Measurements from ENCODE around the gene SGSM2. TPM values are rescaled to one million over a fixed set of nuclear protein-coding genes. Genes with fewer than 3 reads are reported as not detected.

The SGSM2 gene
- total and polyA plus RNA-seq, 2 of the 13 experiments (the other 11 are each of a cell fraction or from before 2014, with no cell fraction given): 30.4 to 51.3 TPM

GRCh38 chr17:2335726-2336214 lies 1.5 kb upstream of the SGSM2 start (continued):
- TF ChIP-seq, protein P1, sequence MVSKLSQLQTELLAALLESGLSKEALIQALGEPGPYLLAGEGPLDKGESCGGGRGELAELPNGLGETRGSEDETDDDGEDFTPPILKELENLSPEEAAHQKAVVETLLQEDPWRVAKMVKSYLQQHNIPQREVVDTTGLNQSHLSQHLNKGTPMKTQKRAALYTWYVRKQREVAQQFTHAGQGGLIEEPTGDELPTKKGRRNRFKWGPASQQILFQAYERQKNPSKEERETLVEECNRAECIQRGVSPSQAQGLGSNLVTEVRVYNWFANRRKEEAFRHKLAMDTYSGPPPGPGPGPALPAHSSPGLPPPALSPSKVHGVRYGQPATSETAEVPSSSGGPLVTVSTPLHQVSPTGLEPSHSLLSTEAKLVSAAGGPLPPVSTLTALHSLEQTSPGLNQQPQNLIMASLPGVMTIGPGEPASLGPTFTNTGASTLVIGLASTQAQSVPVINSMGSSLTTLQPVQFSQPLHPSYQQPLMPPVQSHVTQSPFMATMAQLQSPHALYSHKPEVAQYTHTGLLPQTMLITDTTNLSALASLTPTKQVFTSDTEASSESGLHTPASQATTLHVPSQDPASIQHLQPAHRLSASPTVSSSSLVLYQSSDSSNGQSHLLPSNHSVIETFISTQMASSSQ (IDR thresholded peaks at IDR 0.05; ENCODE audit: low read depth): no peak
- TF ChIP-seq, protein P1 (CRISPR knock-in tag; IDR thresholded peaks at IDR 0.05; ENCODE audit: borderline replicate concordance): 0 out of 2 replicates have a peak, but pooled peaks have one; percentile 2
- TF ChIP-seq TMF1 (CRISPR knock-in tag; IDR thresholded peaks at IDR 0.05; ENCODE audit: low read depth) (no peak), PBX2 (CRISPR knock-in tag; IDR thresholded peaks at IDR 0.05) (no peak), ZNF263 (CRISPR knock-in tag; IDR thresholded peaks at IDR 0.05) (no peak), ZNF558 (CRISPR knock-in tag; IDR thresholded peaks at IDR 0.05; ENCODE audit: borderline replicate concordance) (no peak), MYNN (CRISPR knock-in tag; IDR thresholded peaks at IDR 0.05; ENCODE audit: low read depth) (no peak), RBFOX2 (IDR thresholded peaks at IDR 0.05; ENCODE audit: low read depth, low read length) (no peak), HDAC2 (CRISPR knock-in tag; IDR thresholded peaks at IDR 0.05) (no peak), ZNF782 (CRISPR knock-in tag; IDR thresholded peaks at IDR 0.05; ENCODE audit: borderline replicate concordance) (0 out of 2 replicates have a peak, but pooled peaks have one; percentile 17), EZH2 (conservative IDR thresholded peaks at IDR 0.05; ENCODE audit: low read depth, low read length) (no peak), HDAC1 (CRISPR knock-in tag; IDR thresholded peaks at IDR 0.05) (no peak), TBX2 (CRISPR knock-in tag; IDR thresholded peaks at IDR 0.05; ENCODE audit: borderline replicate concordance) (no peak), ZNF704 (CRISPR knock-in tag; IDR thresholded peaks at IDR 0.05; ENCODE audit: borderline replicate concordance) (no peak), MBD4 (IDR thresholded peaks at IDR 0.05; ENCODE audit: borderline replicate concordance, low read length) (no peak), NBN (conservative IDR thresholded peaks at IDR 0.05) (no peak), ZNF674 (CRISPR knock-in tag; IDR thresholded peaks at IDR 0.05; ENCODE audit: low read depth) (no peak), FOSL2 (CRISPR knock-in tag; IDR thresholded peaks at IDR 0.05) (no peak)
- TF ChIP-seq, protein P2, sequence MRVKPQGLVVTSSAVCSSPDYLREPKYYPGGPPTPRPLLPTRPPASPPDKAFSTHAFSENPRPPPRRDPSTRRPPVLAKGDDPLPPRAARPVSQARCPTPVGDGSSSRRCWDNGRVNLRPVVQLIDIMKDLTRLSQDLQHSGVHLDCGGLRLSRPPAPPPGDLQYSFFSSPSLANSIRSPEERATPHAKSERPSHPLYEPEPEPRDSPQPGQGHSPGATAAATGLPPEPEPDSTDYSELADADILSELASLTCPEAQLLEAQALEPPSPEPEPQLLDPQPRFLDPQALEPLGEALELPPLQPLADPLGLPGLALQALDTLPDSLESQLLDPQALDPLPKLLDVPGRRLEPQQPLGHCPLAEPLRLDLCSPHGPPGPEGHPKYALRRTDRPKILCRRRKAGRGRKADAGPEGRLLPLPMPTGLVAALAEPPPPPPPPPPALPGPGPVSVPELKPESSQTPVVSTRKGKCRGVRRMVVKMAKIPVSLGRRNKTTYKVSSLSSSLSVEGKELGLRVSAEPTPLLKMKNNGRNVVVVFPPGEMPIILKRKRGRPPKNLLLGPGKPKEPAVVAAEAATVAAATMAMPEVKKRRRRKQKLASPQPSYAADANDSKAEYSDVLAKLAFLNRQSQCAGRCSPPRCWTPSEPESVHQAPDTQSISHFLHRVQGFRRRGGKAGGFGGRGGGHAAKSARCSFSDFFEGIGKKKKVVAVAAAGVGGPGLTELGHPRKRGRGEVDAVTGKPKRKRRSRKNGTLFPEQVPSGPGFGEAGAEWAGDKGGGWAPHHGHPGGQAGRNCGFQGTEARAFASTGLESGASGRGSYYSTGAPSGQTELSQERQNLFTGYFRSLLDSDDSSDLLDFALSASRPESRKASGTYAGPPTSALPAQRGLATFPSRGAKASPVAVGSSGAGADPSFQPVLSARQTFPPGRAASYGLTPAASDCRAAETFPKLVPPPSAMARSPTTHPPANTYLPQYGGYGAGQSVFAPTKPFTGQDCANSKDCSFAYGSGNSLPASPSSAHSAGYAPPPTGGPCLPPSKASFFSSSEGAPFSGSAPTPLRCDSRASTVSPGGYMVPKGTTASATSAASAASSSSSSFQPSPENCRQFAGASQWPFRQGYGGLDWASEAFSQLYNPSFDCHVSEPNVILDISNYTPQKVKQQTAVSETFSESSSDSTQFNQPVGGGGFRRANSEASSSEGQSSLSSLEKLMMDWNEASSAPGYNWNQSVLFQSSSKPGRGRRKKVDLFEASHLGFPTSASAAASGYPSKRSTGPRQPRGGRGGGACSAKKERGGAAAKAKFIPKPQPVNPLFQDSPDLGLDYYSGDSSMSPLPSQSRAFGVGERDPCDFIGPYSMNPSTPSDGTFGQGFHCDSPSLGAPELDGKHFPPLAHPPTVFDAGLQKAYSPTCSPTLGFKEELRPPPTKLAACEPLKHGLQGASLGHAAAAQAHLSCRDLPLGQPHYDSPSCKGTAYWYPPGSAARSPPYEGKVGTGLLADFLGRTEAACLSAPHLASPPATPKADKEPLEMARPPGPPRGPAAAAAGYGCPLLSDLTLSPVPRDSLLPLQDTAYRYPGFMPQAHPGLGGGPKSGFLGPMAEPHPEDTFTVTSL (CRISPR knock-in tag; IDR thresholded peaks at IDR 0.05; ENCODE audit: borderline replicate concordance): no peak

All from HepG2 (cell line).